ENCODE results near the gene PRTG.

- TF ChIP-seq GABPA (IDR thresholded peaks at IDR 0.05; ENCODE audit: low read depth): no peak
- no peak for TF ChIP-seq CTCF (IDR thresholded peaks at IDR 0.05; ENCODE audit: insufficient read depth, low read length)
- no peak for TF ChIP-seq REST (IDR thresholded peaks at IDR 0.05; ENCODE audit: insufficient replicate concordance, low read depth)
Observed at GRCh38 chr15:55707951-55708350, 35.0 kb downstream of the PRTG start.
